ENCODE results near the gene SLC22A14. TPM values are rescaled to one million over a fixed set of nuclear protein-coding genes. Genes with fewer than 3 reads are reported as not detected.

Gene SLC22A14
- total RNA-seq, 1 experiment from 2014 or later: not detected

- Mint-ChIP-seq H3K9me3 (no peaks in the 10 kb centered on the region), H3K36me3 (ENCODE audit: insufficient read depth in 1 of 3, low read depth in 3 of 3) (peaks cover 20 to 70% (median 61%) of the 10 kb centered on the region in 3 experiments; a peak in 6 of 7 replicates)
Observed at GRCh38 chr3:38250198-38250597, 31.9 kb upstream of the SLC22A14 start.

More at GRCh38 chr3:38250198-38250597, 31.9 kb upstream of the SLC22A14 start:
- Histone ChIP-seq H3K27ac (ENCODE audit: insufficient read length, low read depth, low read length) (no peak overlapping the region), H2BK20ac (ENCODE audit: low read depth, low read length, poor library complexity, severe bottlenecking) (no peak overlapping the region), H3K23ac (ENCODE audit: insufficient read length, low read depth, low read length) (no peak overlapping the region), H3K14ac (ENCODE audit: insufficient read depth, low read length) (no peak overlapping the region), H3K79me1 (ENCODE audit: insufficient read depth, low read depth, low read length, poor library complexity, severe bottlenecking) (no peaks in the 10 kb centered on the region), H4K5ac (ENCODE audit: insufficient read length, low read depth, low read length) (no peak overlapping the region), H2BK120ac (ENCODE audit: low read depth, low read length, poor library complexity, severe bottlenecking) (no peak overlapping the region), H2BK5ac (ENCODE audit: insufficient read length, low read length) (no peak overlapping the region), H3K4me1 (ENCODE audit: insufficient read depth, low read length) (no peaks in the 10 kb centered on the region), H3K9me3 (ENCODE audit: control insufficient read depth, low read depth, low read length) (no peaks in the 10 kb centered on the region), H2BK12ac (ENCODE audit: insufficient read length, low read depth, low read length) (no peak overlapping the region), H4K20me1 (ENCODE audit: control insufficient read depth, insufficient read depth, insufficient read length) (no peaks in the 10 kb centered on the region), H2AFZ (ENCODE audit: low read length) (no peak overlapping the region), H2BK15ac (ENCODE audit: low read depth, low read length) (no peak overlapping the region), H3K23me2 (ENCODE audit: insufficient read length, low read depth, low read length, poor library complexity, severe bottlenecking) (no peaks in the 10 kb centered on the region), H4K8ac (replicated peaks; ENCODE audit: insufficient read length, low read depth, low read length) (no peak overlapping the region), H3K79me2 (ENCODE audit: insufficient read depth, low read length) (no peaks in the 10 kb centered on the region), H3K56ac (ENCODE audit: insufficient read length, low read depth, low read length) (no peak overlapping the region), H3K27me3 (ENCODE audit: insufficient read depth, low read length) (no peaks in the 10 kb centered on the region), H2AK5ac (ENCODE audit: insufficient read length, low read length) (no peak overlapping the region), H4K91ac (ENCODE audit: insufficient read length, low read depth, low read length) (no peak overlapping the region), H3K9ac (ENCODE audit: extremely low read depth, insufficient read length, low read length) (no peak overlapping the region), H3K4me2 (ENCODE audit: insufficient read depth, insufficient read length, low read length) (no peak overlapping the region), H3K18ac (ENCODE audit: insufficient read length, low read depth, low read length) (no peak overlapping the region), H3T11ph (ENCODE audit: low read length) (no peak overlapping the region), H3K4ac (ENCODE audit: low read depth, low read length) (no peak overlapping the region)
- H3K27me3 Mint-ChIP-seq (ENCODE audit: low read depth): no peaks in the 10 kb centered on the region
- TF ChIP-seq CTCF (conservative IDR thresholded peaks at IDR 0.05): no peak
- H3K27ac Mint-ChIP-seq: no peak overlapping the region
- H3K4me3 Mint-ChIP-seq: no peak overlapping the region
- WGBS (ENCODE audit: extremely low coverage, insufficient read length, low lambda C conversion rate): no CpG with 5 or more reads among the region's 2 CpGs
- DNase-seq: no peak
- peaks cover 0 to 3% of the 10 kb centered on the region in 2 experiments; a peak in 1 of 4 replicates for H3K4me1 Mint-ChIP-seq

All from H9 (cell line).